Tibial nerve (tissue), 4 donors: ENCODE measurements around the gene ZNF335.

Experiments
- CTCF ChIP-seq, 5 experiments: fragments of 200-600 bp in 3 of 5; fragments of 450-650 bp in 2 of 5; sonication (generic) in 3 of 5; IDR thresholded peaks; one replicate each; pipeline ENCODE4 v1.5.1; 2016 to 2019; ENCODE audit warnings: antibody characterized with exemption in 5 of 5, mild to moderate bottlenecking in 3 of 5, moderate library complexity in 2 of 5
- EP300 ChIP-seq, 2 donors: sonication (generic); formaldehyde crosslinking; IDR thresholded peaks; one replicate each; pipeline ENCODE4 v1.6.1; 2017; ENCODE audit warnings: antibody characterized with exemption in 2 of 2, mild to moderate bottlenecking in 1 of 2
- POLR2A ChIP-seq, 2 donors: fragments of 450-650 bp; IDR thresholded peaks; one replicate each; pipeline ENCODE4 v1.6.1; 2017; ENCODE audit warnings: antibody characterized with exemption in 2 of 2, mild to moderate bottlenecking in 2 of 2, moderate library complexity in 2 of 2

GRCh38 chr20:45981261-45981660, 9.3 kb upstream of the ZNF335 start:
- no peak for TF ChIP-seq CTCF (IDR thresholded peaks at IDR 0.05)
- no peak for TF ChIP-seq POLR2A (IDR thresholded peaks at IDR 0.05)
- TF ChIP-seq EP300 (IDR thresholded peaks at IDR 0.05) = no peak
